GM21717 (cell line): ENCODE results near the gene MYO1E.
"Not testable (repeated sequence)": the region's sequence is repeated elsewhere in the genome, so short reads cannot be mapped to it uniquely, and the experiment has no call there.

ENCODE experiments used
- ATAC-seq: cut with Tn5 transposase; IDR thresholded peaks from one replicate; pipeline ENCODE4 v1.9.1; 2021; ENCODE audit warnings: mild to moderate bottlenecking, moderate library complexity; ENCODE audit not compliant: unreplicated experiment

MYO1E gene

GRCh38 chr15:59296181-59296617, 76.5 kb downstream of the MYO1E start:
- no peak for ATAC-seq

- no peak for ATAC-seq
Measured at GRCh38 chr15:59295261-59296001, 77.2 kb downstream of the MYO1E start.

GRCh38 chr15:59294574-59295260, 78.0 kb downstream of the MYO1E start:
- no peak for ATAC-seq

- ATAC-seq, result no peak
Measured at GRCh38 chr15:59292442-59293151, 80.1 kb downstream of the MYO1E start.

- no peak for ATAC-seq
Measured at GRCh38 chr15:59291213-59291549, 81.5 kb downstream of the MYO1E start.

- no peak for ATAC-seq
Measured at GRCh38 chr15:59290295-59291212, 82.1 kb downstream of the MYO1E start.

- ATAC-seq, result no peak
Measured at GRCh38 chr15:59289574-59289973, 83.1 kb downstream of the MYO1E start.

- ATAC-seq, result no peak
Measured at GRCh38 chr15:59283717-59284391, 88.8 kb downstream of the MYO1E start.

- ATAC-seq, result no peak
Measured at GRCh38 chr15:59282515-59283337, 89.9 kb downstream of the MYO1E start.

GRCh38 chr15:59281699-59282098, 91.0 kb downstream of the MYO1E start:
- ATAC-seq, result no peak

- no peak for ATAC-seq
Measured at GRCh38 chr15:59280855-59281254, 91.8 kb downstream of the MYO1E start.

GRCh38 chr15:59280292-59280691, 92.4 kb downstream of the MYO1E start:
- not testable (repeated sequence) for ATAC-seq

- ATAC-seq, result no peak
Measured at GRCh38 chr15:59279023-59279422, 93.6 kb downstream of the MYO1E start.

- no peak for ATAC-seq
Measured at GRCh38 chr15:59278120-59278519, 94.6 kb downstream of the MYO1E start.

- ATAC-seq, result no peak
Measured at GRCh38 chr15:59276225-59277178, 96.2 kb downstream of the MYO1E start.

GRCh38 chr15:59274126-59274970, 98.3 kb downstream of the MYO1E start:
- no peak for ATAC-seq

- ATAC-seq, result no peak
Measured at GRCh38 chr15:59273234-59273633, 99.4 kb downstream of the MYO1E start.
